Stomach (tissue), 4 donors: ENCODE results near the gene GALNT18.

Source experiments
- EP300 ChIP-seq: sonication (generic); formaldehyde crosslinking; IDR thresholded peaks from one replicate; pipeline ENCODE4 v1.6.1; 2017; ENCODE audit warnings: antibody characterized with exemption
- POLR2AphosphoS5 ChIP-seq, 3 donors: sonication (generic); formaldehyde crosslinking; IDR thresholded peaks; one replicate each; pipeline ENCODE4 v1.6.1; 2016; ENCODE audit warnings: antibody characterized with exemption in 3 of 3
- TF ChIP-seq, protein P1 (sequence below), 7 experiments: fragments of 450-650 bp in 4 of 7; fragments of 200-600 bp in 3 of 7; sonication (generic) in 3 of 7; IDR thresholded peaks; one replicate each; pipeline ENCODE4 v1.5.1; 2016 to 2019; ENCODE audit warnings: antibody characterized with exemption in 7 of 7, control low read depth in 2 of 7, mild to moderate bottlenecking in 1 of 7

DNA sequence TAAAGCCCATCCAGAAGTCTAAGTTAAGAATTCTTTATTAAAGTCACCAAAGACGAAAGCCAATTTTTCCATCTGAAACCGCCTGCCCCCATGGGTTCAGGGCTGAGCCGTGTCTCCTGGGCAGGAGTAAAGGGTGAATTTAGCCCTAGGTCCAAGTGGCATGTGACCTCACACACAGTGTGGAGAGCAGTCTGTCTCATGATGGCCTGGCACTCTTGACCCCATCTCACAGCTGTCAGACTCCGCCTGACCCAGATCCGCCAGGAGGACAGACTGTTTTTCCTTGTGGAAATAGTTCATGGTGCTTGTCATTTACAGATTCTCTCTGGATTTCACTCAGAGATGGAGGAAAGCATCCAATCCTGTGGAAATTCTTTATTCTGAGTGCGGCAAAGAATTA lies 109.7 kb downstream of the GALNT18 start:
- TF ChIP-seq, protein P1, sequence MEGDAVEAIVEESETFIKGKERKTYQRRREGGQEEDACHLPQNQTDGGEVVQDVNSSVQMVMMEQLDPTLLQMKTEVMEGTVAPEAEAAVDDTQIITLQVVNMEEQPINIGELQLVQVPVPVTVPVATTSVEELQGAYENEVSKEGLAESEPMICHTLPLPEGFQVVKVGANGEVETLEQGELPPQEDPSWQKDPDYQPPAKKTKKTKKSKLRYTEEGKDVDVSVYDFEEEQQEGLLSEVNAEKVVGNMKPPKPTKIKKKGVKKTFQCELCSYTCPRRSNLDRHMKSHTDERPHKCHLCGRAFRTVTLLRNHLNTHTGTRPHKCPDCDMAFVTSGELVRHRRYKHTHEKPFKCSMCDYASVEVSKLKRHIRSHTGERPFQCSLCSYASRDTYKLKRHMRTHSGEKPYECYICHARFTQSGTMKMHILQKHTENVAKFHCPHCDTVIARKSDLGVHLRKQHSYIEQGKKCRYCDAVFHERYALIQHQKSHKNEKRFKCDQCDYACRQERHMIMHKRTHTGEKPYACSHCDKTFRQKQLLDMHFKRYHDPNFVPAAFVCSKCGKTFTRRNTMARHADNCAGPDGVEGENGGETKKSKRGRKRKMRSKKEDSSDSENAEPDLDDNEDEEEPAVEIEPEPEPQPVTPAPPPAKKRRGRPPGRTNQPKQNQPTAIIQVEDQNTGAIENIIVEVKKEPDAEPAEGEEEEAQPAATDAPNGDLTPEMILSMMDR (IDR thresholded peaks at IDR 0.05) = no peak
- TF ChIP-seq EP300 (no peak), POLR2AphosphoS5 (IDR thresholded peaks at IDR 0.05) (no peak)
